Left lobe of liver (tissue), 1 donor: Measurements from ENCODE around the gene UBE2R2. TPM values are rescaled to one million over a fixed set of nuclear protein-coding genes. Genes with fewer than 3 reads are reported as not detected.

Experiments used
- total RNA-seq: library from RNA; stranded (reverse); gene quantifications from one replicate; pipeline ENCODE4 v1.2.1, GENCODE V29; 2021
- donor health status: DM: no; HTN: yes; CAD: no.

UBE2R2 gene
- total RNA-seq, 1 donor from 2014 or later = 22.9 TPM

Other genes starting within 250 kb of the UBE2R2 start
- gene PRSS3, start 21.6 kb upstream of the UBE2R2 start, total RNA-seq = 5.3 TPM
- gene UBAP2, start 231.7 kb downstream of the UBE2R2 start, total RNA-seq = 10.8 TPM